ENCODE data around the gene NFKB1. TPM values are rescaled to one million over a fixed set of nuclear protein-coding genes. Genes with fewer than 3 reads are reported as not detected.
A peak's percentile ranks its signal among the peaks of the same experiment; 100 is the strongest.

NFKB1 gene
- total and polyA plus RNA-seq, 10 of the 15 experiments (the other 5 are each of a cell fraction or from before 2014, with no cell fraction given), result 8.7 to 110 (median 57.3) TPM

DNA sequence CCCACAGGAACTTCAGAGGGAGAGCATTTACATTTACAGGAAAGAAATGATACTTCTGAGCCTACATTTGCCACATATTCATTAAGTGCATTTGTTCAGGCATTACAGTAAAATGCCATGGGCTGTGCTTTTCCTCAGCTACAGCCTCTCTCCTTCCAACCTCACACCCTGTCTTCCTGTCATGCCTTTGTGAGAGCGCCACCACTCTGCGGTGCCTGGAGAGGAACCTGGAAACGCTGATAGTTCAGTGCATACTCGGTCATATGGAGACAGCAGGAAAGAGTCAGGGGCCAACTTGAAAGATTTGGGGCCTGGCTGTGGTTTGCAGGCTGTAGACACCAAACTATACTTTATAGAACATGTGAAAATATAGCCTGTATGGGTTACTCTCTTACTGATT, 40.5 kb downstream of the NFKB1 start (continued):
- TF ChIP-seq RAD21 (IDR thresholded peaks at IDR 0.05; ENCODE audit: insufficient read depth, low read depth, low read length), result peak; percentile 47

DNA sequence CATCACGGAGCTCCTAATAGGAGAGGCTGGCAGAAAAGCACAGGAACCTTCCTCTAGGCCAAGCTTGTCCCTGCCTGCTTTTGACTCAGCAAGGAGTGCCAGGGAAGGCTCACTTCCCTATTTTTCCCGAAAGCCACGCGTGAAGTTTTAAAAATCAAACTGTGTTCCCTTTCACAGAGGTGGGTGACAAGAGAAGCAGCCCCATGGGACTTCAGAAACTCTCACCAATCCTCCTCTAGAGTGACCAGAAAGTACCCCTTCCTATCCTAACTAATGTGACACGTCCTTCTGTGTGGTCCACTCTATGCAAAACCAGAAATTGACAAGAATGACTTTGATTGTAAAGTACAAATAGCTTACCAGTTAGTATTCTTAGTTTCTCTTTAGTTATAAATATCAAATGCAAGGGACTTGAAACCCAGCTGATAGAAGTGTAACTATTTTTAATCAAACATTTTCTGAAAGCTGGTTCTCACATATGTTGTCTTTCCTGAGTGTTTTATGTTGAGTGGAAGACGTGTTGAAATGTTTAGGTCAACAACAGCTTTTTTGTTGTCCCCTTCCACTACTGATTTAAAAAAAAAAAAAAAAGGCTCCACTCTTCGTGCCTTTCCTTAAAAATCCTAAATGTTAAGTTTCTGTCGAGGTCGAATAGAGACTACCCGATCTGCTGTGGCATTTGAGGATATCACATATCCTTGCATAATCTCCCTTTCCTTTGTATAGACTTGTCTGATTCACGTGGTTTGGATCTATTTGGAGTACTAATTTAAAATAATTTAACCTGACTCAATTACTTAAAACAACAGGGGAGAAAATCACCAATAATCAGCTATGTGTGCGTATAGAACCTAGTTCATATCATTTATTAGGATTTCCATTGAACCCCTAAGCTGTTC, 42.1 kb downstream of the NFKB1 start:
- H3K27ac ChIP-seq (ENCODE audit: control insufficient read depth, insufficient read depth), result peak overlapping the region; percentile 60
- no peak overlapping the region for H2AFZ ChIP-seq (ENCODE audit: control insufficient read depth, low read depth, low read length)
- no peak overlapping the region for H3K4me3 ChIP-seq
- no peaks in the 10 kb centered on the region for H3K27me3 ChIP-seq (replicated peaks in 1 of 2; ENCODE audit: control insufficient read depth in 2 of 2, insufficient read depth in 2 of 2, low read length in 1 of 2)
- BruUV-seq (replicated peaks), result TSS peak; percentile 2
- SMC1A ChIA-PET (ENCODE audit: uncharacterized antibody, unreplicated experiment), result interaction anchor here (0.5 to 9.5 kb wide), 28 partner anchors 7 to 399 kb away, joined by 3 to 81 read pairs (median 4); partner anchors contain the start of gene UBE2D3
- RAD21 ChIA-PET (ENCODE audit: unreplicated experiment), result interaction anchor here (0.6 to 3.2 kb wide), 24 partner anchors 8 to 285 kb away, joined by 3 to 19 read pairs (median 4); partner anchors contain the start of gene UBE2D3
- H3K9ac ChIP-seq (ENCODE audit: control insufficient read depth, insufficient read depth, low read length), result no peak overlapping the region
- ATAC-seq, result peak; percentile 80
- CTCF ChIA-PET, result interaction anchor here (0.6 to 2.9 kb wide), 17 partner anchors 12 to 1081 kb away, joined by 3 to 7 read pairs (median 4); no protein-coding TSS in a partner anchor
- peak; percentile 76 for DNase-seq (ENCODE audit: low read depth, low spot score)
- no peaks in the 10 kb centered on the region for H4K20me1 ChIP-seq (ENCODE audit: control insufficient read depth, insufficient read depth)
- POLR2A ChIA-PET, result interaction anchor here (0.9 to 2.0 kb wide), 10 partner anchors 11 to 143 kb away, joined by 3 to 8 read pairs (median 4); no protein-coding TSS in a partner anchor
- FAIRE-seq, result no peak
- H3K4me1 ChIP-seq (ENCODE audit: control insufficient read depth, insufficient read depth, low read length), result peaks cover 47% of the 10 kb centered on the region
- no peaks in the 10 kb centered on the region for H3K9me3 ChIP-seq (replicated peaks; ENCODE audit: control insufficient read depth, insufficient read depth, low read length)
- in situ Hi-C loops (cut with MboI), result no loop called here
- H3K36me3 ChIP-seq (ENCODE audit: control insufficient read depth in 2 of 2, insufficient read depth in 2 of 2, low read length in 1 of 2), result peaks cover 12 to 27% of the 10 kb centered on the region in 2 experiments
- WGBS (ENCODE audit: insufficient coverage, insufficient replicate concordance, low lambda C conversion rate, missing lambda C conversion rate), result 73% methylated on average over 12 of the region's 12 CpGs
- H3K79me2 ChIP-seq (ENCODE audit: control insufficient read depth, insufficient read depth, low read length), result peaks cover 38% of the 10 kb centered on the region
- intact Hi-C loops (cut with micrococcal nuclease; ENCODE audit: unreplicated experiment), result loop anchor here (5.0 kb wide), 1 partner anchor 41 kb away; the partner anchor contains the start of gene NFKB1
- H3K4me2 ChIP-seq (ENCODE audit: control insufficient read depth, insufficient read depth), result peak overlapping the region; percentile 24
- TF ChIP-seq FOXK2 (IDR thresholded peaks at IDR 0.05) (no peak), ZNF622 (IDR thresholded peaks at IDR 0.05) (no peak), BRCA1 (IDR thresholded peaks at IDR 0.05; ENCODE audit: low read depth, low read length) (no peak), RFX5 (IDR thresholded peaks at IDR 0.05; ENCODE audit: low read depth, low read length) (no peak), MXI1 (IDR thresholded peaks at IDR 0.05; ENCODE audit: low read depth, low read length) (0 out of 2 replicates have a peak, but pooled peaks have one; percentile 33), NR2C2 (IDR thresholded peaks at IDR 0.05; ENCODE audit: borderline replicate concordance, control insufficient read depth, insufficient read length, low read depth) (no peak), WRNIP1 (IDR thresholded peaks at IDR 0.05; ENCODE audit: borderline replicate concordance, low read depth, low read length) (no peak), NRF1 (conservative IDR thresholded peaks at IDR 0.05; ENCODE audit: low read depth, low read length) (no peak), PML (IDR thresholded peaks at IDR 0.05; ENCODE audit: low read length) (no peak), POLR2AphosphoS2 (IDR thresholded peaks at IDR 0.05; ENCODE audit: low read depth, low read length) (no peak), POLR2A (IDR thresholded peaks at IDR 0.05; ENCODE audit: low read depth, low read length) (no peak), CHD2 (IDR thresholded peaks at IDR 0.05; ENCODE audit: borderline replicate concordance, low read depth, low read length) (no peak)
- TF ChIP-seq, protein P1, sequence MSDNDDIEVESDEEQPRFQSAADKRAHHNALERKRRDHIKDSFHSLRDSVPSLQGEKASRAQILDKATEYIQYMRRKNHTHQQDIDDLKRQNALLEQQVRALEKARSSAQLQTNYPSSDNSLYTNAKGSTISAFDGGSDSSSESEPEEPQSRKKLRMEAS (IDR thresholded peaks at IDR 0.05; ENCODE audit: low read depth, low read length), result no peak
- TF ChIP-seq, protein P2, sequence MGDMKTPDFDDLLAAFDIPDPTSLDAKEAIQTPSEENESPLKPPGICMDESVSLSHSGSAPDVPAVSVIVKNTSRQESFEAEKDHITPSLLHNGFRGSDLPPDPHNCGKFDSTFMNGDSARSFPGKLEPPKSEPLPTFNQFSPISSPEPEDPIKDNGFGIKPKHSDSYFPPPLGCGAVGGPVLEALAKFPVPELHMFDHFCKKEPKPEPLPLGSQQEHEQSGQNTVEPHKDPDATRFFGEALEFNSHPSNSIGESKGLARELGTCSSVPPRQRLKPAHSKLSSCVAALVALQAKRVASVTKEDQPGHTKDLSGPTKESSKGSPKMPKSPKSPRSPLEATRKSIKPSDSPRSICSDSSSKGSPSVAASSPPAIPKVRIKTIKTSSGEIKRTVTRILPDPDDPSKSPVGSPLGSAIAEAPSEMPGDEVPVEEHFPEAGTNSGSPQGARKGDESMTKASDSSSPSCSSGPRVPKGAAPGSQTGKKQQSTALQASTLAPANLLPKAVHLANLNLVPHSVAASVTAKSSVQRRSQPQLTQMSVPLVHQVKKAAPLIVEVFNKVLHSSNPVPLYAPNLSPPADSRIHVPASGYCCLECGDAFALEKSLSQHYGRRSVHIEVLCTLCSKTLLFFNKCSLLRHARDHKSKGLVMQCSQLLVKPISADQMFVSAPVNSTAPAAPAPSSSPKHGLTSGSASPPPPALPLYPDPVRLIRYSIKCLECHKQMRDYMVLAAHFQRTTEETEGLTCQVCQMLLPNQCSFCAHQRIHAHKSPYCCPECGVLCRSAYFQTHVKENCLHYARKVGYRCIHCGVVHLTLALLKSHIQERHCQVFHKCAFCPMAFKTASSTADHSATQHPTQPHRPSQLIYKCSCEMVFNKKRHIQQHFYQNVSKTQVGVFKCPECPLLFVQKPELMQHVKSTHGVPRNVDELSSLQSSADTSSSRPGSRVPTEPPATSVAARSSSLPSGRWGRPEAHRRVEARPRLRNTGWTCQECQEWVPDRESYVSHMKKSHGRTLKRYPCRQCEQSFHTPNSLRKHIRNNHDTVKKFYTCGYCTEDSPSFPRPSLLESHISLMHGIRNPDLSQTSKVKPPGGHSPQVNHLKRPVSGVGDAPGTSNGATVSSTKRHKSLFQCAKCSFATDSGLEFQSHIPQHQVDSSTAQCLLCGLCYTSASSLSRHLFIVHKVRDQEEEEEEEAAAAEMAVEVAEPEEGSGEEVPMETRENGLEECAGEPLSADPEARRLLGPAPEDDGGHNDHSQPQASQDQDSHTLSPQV (IDR thresholded peaks at IDR 0.05), result no peak
